Endothelial cell of umbilical vein (primary cell): Measurements from ENCODE around the gene TMPRSS3. TPM values are rescaled to one million over a fixed set of nuclear protein-coding genes. Genes with fewer than 3 reads are reported as not detected.

ENCODE experiments used
- BruUV-seq: library from RNA; stranded (reverse); fragments of 400-500 nt; replicated peaks from 2 replicates; lab custom pipeline; 2021; lab: Mats Ljungman, UMichigan
- CTCF ChIA-PET: fragments of 300-600, 350-600 bp; sonication (Branson Sonifier 250); formaldehyde crosslinking; loops from one replicate; lab custom pipeline; 2021; ENCODE audit warnings: antibody characterized with exemption, inconsistent platforms; lab: Charles Lee
- POLR2A ChIA-PET: fragments of 300-600, 350-600 bp; sonication (Branson Sonifier 250); formaldehyde crosslinking; loops from one replicate; lab custom pipeline; 2021; ENCODE audit warnings: antibody characterized with exemption, inconsistent platforms; lab: Charles Lee
- DNase-seq: peaks from one replicate; pipeline ENCODE4 v3.0.0-alpha.2; 2011; ENCODE audit warnings: low read depth, low spot score
- FAIRE-seq: peaks from 2 replicates; lab custom pipeline; 2011; peaks lifted over from hg19 to GRCh38; lab: Jason Lieb, UNC
- H2AFZ ChIP-seq: 2 replicates; pipeline ENCODE4 v1.6.0; 2012; ENCODE audit warnings: low read depth, low read length, control low read depth, inconsistent platforms
- H3K27ac ChIP-seq: 2 replicates; pipeline ENCODE4 v1.5.1; 2011; ENCODE audit warnings: low read depth, mild to moderate bottlenecking, control low read depth, low read length, moderate library complexity; ENCODE audit not compliant: insufficient read depth
- H3K27me3 ChIP-seq, 2 experiments: 2 replicates each; pipeline versions ENCODE4 v1.6.0 to v1.6.1; 2011; ENCODE audit warnings: low read length in 2 of 2, mixed read lengths in 1 of 2; ENCODE audit not compliant: control insufficient read depth in 2 of 2, insufficient read depth in 2 of 2
- H3K36me3 ChIP-seq, 2 experiments: 2 replicates in 1 of 2; 3 replicates in 1 of 2; pipeline ENCODE4 v1.5.1; 2011; ENCODE audit warnings: low read length in 2 of 2, mild to moderate bottlenecking in 1 of 2, moderate library complexity in 1 of 2; ENCODE audit not compliant: control insufficient read depth in 2 of 2, insufficient read depth in 2 of 2; ENCODE audit errors: extremely low read depth in 1 of 2
- H3K4me1 ChIP-seq: 3 replicates; pipeline ENCODE4 v1.5.1; 2011; ENCODE audit warnings: mild to moderate bottlenecking, low read length; ENCODE audit not compliant: control insufficient read depth, insufficient read depth; ENCODE audit errors: extremely low read depth
- H3K4me2 ChIP-seq: 2 replicates; pipeline ENCODE4 v1.6.1; 2011; ENCODE audit warnings: low read length, control low read depth, mixed read lengths; ENCODE audit not compliant: insufficient read depth
- H3K4me3 ChIP-seq, 3 experiments: fragments of 200-600 bp in 1 of 3; sonication (generic), shearing (Covaris generic) in 1 of 3; replicated peaks in 1 of 3; 2 replicates each; pipeline ENCODE4 v1.5.1; 2011 to 2016; ENCODE audit warnings: control low read depth in 3 of 3, low read length in 3 of 3, mild to moderate bottlenecking in 2 of 3, inconsistent platforms in 1 of 3, low read depth in 1 of 3, moderate library complexity in 1 of 3; ENCODE audit not compliant: insufficient read depth in 1 of 3
- H3K79me2 ChIP-seq: 2 replicates; pipeline ENCODE4 v1.6.0; 2012; ENCODE audit warnings: low read length, inconsistent platforms; ENCODE audit not compliant: control insufficient read depth, insufficient read depth
- H3K9ac ChIP-seq: replicated peaks from 2 replicates; pipeline ENCODE3; 2011; ENCODE audit warnings: low read length, control low read depth; ENCODE audit not compliant: insufficient read depth; ENCODE audit errors: extremely low read depth
- H3K9me1 ChIP-seq: replicated peaks from 3 replicates; pipeline ENCODE4 v1.6.0; 2011; ENCODE audit warnings: mild to moderate bottlenecking, low read length; ENCODE audit not compliant: control insufficient read depth, insufficient read depth; ENCODE audit errors: extremely low read depth
- H3K9me3 ChIP-seq: replicated peaks from 2 replicates; pipeline ENCODE4 v1.5.1; 2012; ENCODE audit warnings: low read length, inconsistent platforms; ENCODE audit not compliant: control insufficient read depth, insufficient read depth
- H4K20me1 ChIP-seq: replicated peaks from 2 replicates; pipeline ENCODE3; 2011; ENCODE audit warnings: mild to moderate bottlenecking, low read length; ENCODE audit not compliant: control insufficient read depth, insufficient read depth; ENCODE audit errors: extremely low read depth
- GATA2 ChIP-seq: IDR thresholded peaks from 2 replicates; pipeline ENCODE4 v1.7.0; 2011; ENCODE audit warnings: low read depth, mild to moderate bottlenecking, moderate library complexity, mixed read lengths, low read length; ENCODE audit not compliant: insufficient read length, insufficient read depth
- MAX ChIP-seq: IDR thresholded peaks from 2 replicates; pipeline ENCODE4 v1.6.1; 2011; ENCODE audit not compliant: insufficient read depth, insufficient read length
- MYC ChIP-seq: IDR thresholded peaks from one replicate; pipeline ENCODE4 v1.6.1; 2011; ENCODE audit warnings: mild to moderate bottlenecking, low read depth, low read length
- POLR2A ChIP-seq: IDR thresholded peaks from 2 replicates; pipeline ENCODE4 v1.6.1; 2012; ENCODE audit warnings: low read depth, mild to moderate bottlenecking, control low read depth, low read length
- POLR2AphosphoS5 ChIP-seq: IDR thresholded peaks from 2 replicates; pipeline ENCODE4 v1.6.1; 2012; ENCODE audit warnings: low read depth, mild to moderate bottlenecking, control low read depth, low read length, moderate library complexity; ENCODE audit not compliant: insufficient read depth
- dilution Hi-C: fragments of 300-500 bp; cut with MboI; formaldehyde crosslinking; loops from one replicate; pipeline ENCODE4 v1.15.0; 2019; ENCODE audit warnings: low sequenced_read_pairs; ENCODE audit not compliant: extremely low pct_ligation_motif_present
- intact Hi-C: fragments of 100-400 bp; cut with micrococcal nuclease; formaldehyde crosslinking; loops from one replicate; pipeline ENCODE4 v1.10.0; 2022
- polyA plus RNA-seq, 4 experiments: library from polyadenylated mRNA; depleted of rRNA in 3 of 4; stranded (reverse) in 3 of 4; unstranded in 1 of 4; fragments of >200 nt; gene quantifications; 2 replicates each; pipeline versions ENCODE4 v1.2.1 to v1.2.3, GENCODE V29; 2011 to 2012; ENCODE audit warnings: missing spikeins in 1 of 4
- total RNA-seq: library from RNA; stranded (reverse); gene quantifications from 2 replicates; pipeline ENCODE4 v1.2.3, GENCODE V29; 2021
- TF ChIP-seq, protein P1 (sequence below), 2 donors: IDR thresholded peaks; 1 replicate in 1 of 2; 2 replicates in 1 of 2; pipeline ENCODE4 v1.5.1; 2011; ENCODE audit warnings: low read length in 2 of 2, mild to moderate bottlenecking in 2 of 2, moderate library complexity in 2 of 2, control low read depth in 1 of 2, inconsistent platforms in 1 of 2, low read depth in 1 of 2; ENCODE audit not compliant: insufficient read depth in 1 of 2; ENCODE audit errors: extremely low read depth in 1 of 2

The TMPRSS3 gene
- total and polyA plus RNA-seq, 2 donors (not counting 3 experiments of a cell fraction or from before 2014, with no cell fraction given): not detected

- BruUV-seq: no TSS peak
- H3K36me3 ChIP-seq: no peaks in the 10 kb centered on the region
- H3K79me2 ChIP-seq: no peaks in the 10 kb centered on the region
- H3K9me3 ChIP-seq: no peaks in the 10 kb centered on the region
- no peak for FAIRE-seq
- no peak overlapping the region for H3K4me3 ChIP-seq
- no peak overlapping the region for H3K27ac ChIP-seq
- H3K4me2 ChIP-seq: no peak overlapping the region
- TF ChIP-seq, protein P1, sequence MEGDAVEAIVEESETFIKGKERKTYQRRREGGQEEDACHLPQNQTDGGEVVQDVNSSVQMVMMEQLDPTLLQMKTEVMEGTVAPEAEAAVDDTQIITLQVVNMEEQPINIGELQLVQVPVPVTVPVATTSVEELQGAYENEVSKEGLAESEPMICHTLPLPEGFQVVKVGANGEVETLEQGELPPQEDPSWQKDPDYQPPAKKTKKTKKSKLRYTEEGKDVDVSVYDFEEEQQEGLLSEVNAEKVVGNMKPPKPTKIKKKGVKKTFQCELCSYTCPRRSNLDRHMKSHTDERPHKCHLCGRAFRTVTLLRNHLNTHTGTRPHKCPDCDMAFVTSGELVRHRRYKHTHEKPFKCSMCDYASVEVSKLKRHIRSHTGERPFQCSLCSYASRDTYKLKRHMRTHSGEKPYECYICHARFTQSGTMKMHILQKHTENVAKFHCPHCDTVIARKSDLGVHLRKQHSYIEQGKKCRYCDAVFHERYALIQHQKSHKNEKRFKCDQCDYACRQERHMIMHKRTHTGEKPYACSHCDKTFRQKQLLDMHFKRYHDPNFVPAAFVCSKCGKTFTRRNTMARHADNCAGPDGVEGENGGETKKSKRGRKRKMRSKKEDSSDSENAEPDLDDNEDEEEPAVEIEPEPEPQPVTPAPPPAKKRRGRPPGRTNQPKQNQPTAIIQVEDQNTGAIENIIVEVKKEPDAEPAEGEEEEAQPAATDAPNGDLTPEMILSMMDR (IDR thresholded peaks at IDR 0.05; ENCODE audit: extremely low read depth in 1 of 2, insufficient read depth in 1 of 2, low read depth in 1 of 2, low read length in 2 of 2): no peak
- TF ChIP-seq POLR2A (no peak), POLR2AphosphoS5 (no peak), MYC (no peak), GATA2 (no peak), MAX (no peak)
- ChIA-PET POLR2A (no interaction called here), CTCF (no interaction called here)
- H2AFZ ChIP-seq: no peak overlapping the region
- H3K9me1 ChIP-seq: no peaks in the 10 kb centered on the region
- no peak overlapping the region for H3K9ac ChIP-seq
- no peaks in the 10 kb centered on the region for H4K20me1 ChIP-seq
- dilution Hi-C loops: no loop called here
- H3K4me1 ChIP-seq: peaks cover 12% of the 10 kb centered on the region
- DNase-seq: no peak
- intact Hi-C loops: no loop called here
- H3K27me3 ChIP-seq: peaks cover 28 to 52% of the 10 kb centered on the region in 2 experiments
Observed at GRCh38 chr21:42423197-42423675, 27.4 kb upstream of the TMPRSS3 start.
